ENCODE measurements around the gene SCGB3A1.

SCGB3A1 gene

DNA sequence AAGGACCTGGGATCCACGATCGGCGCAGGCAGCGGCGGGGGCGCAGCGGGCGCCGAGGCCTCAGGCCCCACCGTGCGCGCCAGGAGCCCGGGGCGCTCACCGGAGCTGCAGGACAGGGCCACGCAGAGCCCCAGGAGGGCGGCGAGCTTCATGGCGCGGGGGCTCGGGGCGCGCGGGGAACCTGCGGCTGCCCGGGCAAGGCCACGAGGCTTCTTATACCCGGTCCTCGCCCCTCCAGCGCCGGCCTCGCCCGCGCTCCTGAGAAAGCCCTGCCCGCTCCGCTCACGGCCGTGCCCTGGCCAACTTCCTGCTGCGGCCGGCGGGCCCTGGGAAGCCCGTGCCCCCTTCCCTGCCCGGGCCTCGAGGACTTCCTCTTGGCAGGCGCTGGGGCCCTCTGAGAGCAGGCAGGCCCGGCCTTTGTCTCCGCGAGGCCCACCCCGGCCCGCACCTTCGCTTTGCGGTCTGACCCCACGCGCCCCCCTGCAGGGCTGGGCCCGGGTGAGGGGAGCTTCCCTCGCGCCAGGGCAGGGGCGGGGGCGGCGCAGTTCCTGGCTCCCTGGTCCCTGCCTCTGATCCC lies at the start of gene SCGB3A1:
TSS of gene SCGB3A1 (minus strand) at position 189 of the 577 bp plus-strand sequence. CDS start at position 152, 37 bp downstream.
- no peak for DNase-seq

GRCh38 chr5:180640611-180640860 lies 49.2 kb upstream of the SCGB3A1 start:
- no peak for DNase-seq

- no peak for DNase-seq
Observed at GRCh38 chr5:180639741-180640610, 48.7 kb upstream of the SCGB3A1 start.

DNA sequence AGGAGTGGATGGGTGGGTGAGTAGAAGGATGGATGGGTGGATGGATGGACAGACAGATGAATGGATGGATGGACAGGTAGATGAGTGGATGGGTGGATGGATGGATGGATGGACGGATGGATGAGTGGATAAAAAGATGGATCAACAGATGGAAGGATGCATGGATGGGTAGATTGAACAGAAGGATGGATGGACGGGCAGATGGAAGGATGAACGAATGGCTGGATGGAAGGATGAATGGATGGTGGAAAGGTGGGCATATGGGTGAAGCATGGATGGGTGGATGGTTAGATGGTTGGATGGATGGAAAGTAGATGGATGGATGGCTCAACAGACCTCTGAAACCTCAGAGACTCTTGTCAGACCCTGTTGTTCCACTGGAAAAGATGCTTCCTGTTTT lies 48.0 kb upstream of the SCGB3A1 start:
- no peak for DNase-seq

DNA sequence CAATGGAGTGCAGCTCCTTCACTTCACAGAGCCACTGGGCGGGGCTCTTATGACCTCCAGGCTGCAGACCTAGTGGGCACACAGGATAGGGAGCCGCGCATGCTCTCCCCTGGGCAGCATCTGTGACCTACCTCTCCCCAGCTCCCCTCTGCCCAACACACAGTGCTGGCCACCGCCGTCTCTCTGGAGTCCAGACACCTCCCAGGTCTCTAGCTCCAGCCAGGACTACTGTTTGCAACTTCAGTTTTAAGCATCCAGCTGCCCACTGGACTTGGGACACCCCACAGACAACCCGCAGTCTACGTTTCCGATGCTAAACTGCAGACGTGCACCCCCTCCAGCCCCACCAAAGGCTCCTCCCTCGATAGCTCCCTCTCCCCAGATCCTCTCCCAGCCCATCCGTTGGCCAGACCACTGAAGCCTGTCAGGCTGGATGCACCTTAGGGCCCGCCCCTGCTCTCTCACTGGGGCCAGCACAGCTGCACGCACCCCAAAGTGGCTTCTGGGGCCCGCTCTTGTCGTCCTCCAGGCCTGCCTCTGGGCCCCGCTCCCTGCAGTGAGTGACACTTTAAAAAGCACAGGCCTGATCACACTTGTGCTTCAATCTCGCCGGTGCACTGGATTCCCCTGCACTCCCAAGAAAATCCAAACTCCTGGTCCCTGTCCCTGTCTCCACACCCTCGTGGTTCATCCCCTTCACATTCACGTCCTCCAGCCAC lies 46.8 kb upstream of the SCGB3A1 start:
- DNase-seq: no peak

- DNase-seq: no peak
Observed at GRCh38 chr5:180636403-180637075, 45.2 kb upstream of the SCGB3A1 start.

DNA sequence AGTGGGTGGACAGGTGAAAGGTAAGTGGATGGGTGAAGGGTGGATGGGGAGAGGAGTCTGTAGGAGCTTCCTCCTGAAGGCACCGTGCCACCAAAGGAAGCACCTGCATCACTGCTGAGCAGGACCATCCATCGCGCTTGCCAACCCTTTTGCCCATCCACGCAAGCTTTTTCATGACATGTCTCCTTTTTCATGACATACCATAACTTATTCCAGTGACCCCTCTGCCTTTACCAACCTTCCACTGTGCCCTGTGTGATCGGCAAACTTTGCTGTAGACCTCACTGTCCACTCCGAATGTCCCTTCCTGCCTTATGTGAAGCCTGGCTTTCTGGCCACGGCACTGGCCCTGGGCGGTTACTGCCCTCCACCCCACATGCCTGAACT lies 44.7 kb upstream of the SCGB3A1 start:
- no peak for DNase-seq

DNA sequence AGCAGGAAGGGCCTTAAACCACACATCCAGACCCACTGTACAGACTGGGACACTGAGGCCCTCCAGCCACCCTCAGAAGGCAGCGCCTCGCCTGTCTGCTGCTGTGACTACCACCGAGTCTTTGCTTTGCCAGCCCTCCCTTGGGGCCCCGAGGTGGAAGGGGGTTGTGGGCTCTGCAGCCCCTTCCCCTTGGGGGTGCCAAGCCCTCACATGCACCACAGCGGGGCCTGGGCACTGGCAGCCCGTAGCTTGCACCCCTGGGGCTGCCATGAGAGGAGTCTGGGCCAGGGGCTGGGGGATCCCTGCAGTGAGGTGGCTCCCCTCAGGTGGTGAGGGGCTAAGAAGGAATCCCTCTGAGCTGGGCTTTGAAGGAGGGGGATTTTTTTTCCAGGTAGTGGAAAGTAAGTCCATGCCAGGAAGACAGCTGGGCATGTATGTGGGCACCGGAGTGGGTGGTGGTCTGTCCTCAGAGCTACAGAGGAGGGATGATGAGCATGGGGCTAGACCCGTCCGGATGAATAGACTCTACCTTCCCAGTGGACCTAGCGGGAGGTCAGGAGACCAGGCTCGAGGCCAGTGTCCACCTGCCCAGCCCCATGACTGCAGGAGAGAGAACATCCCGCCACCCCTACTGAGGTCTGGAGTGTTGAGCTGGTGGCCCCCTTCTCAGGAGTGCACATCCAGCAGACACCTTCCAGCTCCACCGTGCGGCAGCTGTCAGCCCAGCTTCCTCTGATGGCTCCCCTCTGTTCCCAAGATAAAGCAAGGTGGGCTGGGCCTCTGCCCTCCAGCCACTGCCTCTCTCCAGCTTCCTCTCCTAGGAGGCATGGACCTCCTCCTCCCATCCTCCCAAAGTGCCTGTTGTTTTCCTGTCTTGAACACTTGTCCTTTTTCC lies 42.2 kb upstream of the SCGB3A1 start:
- DNase-seq: no peak

DNA sequence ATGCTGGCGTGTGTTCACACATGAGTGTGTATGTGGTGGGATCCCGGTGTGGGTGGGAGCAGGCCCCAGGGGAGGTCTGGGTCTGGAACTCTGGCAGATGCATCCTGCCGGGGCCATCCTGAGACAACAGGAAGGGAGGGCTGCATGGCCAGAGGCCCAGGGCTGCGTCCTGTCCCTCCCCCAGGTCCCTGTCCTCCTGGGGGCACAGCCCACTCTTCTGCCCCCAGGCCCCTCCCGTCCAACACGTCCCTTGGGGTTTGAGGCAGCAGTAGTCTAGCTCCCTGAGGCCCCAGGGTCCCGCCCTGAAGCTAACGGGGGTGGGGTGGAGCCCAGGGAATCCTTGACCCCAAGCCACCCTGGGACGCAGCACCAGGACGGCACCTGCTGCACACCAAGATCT lies 41.5 kb upstream of the SCGB3A1 start:
- DNase-seq: no peak

DNA sequence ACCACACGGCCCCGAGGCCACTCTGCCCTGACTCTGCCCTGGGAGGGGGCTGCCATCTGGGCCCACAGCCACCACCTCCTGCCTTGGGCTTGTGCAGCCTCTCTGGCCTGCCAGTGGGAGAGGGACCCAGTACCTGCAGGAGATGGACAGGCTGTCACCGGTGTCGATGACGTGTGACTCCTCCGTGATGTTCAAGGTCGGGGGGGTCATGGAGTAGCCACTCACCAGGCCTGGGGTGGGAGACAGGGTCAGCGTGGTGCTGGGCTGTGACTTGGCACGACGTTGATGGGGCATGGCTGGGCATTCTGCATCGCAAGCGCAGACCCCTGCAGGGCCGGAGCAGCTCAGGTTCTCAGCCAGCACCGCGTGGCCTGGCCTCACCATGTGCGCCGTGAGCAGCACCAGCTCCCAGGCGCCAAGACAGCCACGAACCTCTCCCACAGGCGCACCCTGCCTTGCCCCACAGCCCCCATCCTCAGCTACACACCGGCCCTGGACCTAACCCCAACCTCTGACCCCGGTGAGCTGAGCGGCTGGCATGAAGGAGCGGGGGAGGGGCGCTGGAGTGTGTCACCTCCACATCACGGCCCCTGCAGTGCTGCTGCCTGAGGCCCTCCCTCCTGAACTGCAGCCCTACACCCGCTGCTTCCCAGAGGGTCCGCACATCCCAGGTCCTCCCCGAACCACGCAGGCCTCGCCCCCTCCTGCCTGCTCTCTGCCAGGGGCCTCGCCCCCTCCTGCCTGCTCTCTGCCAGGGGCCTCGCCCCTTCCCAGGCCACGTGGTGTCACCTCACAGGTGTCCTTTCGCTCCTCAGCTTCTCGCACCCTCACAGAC lies 40.5 kb upstream of the SCGB3A1 start:
- no peak for DNase-seq

DNA sequence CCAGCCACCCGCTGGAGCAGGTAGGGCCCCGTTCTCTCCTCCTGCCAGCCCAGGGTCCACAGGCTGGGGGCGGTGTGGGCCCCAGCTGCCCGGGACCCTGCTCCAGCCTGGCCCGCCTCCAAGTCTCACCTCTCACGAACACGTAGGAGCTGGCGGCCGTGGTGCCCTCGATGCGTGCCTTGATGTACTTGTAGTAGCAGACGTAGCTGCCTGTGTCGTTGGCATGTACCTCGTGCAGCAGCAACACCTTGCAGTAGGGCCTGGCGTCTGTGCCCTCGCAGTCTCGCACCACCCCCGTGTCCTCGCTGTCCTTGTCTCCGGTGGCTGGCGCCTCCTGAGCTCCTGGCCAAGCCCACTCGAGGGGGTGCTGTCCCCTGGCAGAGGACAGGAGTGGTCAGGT lies 39.1 kb upstream of the SCGB3A1 start:
- DNase-seq: no peak

DNA sequence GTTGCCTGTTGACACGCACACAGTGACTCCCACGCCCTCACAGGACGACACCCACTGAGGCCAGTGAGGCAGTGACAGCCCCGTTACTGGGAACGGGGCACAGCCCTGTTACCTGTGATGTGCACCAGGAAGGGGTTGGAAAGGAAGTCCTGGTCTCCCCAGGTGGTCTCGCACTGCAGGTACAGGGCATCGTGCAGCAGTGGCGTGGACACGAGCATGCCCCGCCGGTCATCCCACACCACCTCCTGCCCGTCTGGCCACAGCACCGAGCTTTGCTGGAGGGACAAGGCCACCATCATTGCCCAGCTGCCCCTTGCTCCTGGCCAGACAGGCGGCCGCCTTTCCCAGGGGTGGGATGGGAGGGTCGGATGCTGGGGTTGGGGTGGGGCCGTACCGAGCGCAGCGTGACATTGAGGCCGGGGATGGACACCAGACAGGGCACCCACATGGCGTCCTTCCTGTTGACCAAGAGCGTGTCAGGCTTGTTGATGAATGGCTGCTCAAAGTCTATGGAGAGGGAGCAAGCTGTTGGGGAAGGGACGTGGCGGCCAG lies 38.6 kb upstream of the SCGB3A1 start:
- DNase-seq: no peak

- no peak for DNase-seq
Observed at GRCh38 chr5:180628827-180629750, 37.8 kb upstream of the SCGB3A1 start.

DNA sequence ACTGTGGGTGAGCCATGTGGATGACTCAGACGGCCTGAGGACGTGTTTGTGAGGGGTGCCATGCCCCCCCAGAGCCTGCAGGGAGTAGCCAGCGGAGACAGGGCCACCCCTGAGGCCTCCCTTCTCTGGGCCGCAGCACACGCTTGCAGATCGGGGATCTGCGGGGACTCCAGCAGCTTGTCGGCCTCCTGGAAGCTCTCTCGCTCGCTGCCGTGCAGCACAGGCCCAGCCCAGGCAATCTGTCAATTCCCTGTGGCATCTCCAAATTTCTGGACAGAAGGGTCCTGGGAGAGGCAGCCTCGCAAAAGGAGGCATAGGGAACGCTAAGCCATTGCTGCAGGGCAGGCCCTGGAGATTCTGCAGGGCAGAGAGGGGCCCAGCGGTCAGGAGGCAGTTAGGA lies 36.9 kb upstream of the SCGB3A1 start:
- DNase-seq: no peak

DNA sequence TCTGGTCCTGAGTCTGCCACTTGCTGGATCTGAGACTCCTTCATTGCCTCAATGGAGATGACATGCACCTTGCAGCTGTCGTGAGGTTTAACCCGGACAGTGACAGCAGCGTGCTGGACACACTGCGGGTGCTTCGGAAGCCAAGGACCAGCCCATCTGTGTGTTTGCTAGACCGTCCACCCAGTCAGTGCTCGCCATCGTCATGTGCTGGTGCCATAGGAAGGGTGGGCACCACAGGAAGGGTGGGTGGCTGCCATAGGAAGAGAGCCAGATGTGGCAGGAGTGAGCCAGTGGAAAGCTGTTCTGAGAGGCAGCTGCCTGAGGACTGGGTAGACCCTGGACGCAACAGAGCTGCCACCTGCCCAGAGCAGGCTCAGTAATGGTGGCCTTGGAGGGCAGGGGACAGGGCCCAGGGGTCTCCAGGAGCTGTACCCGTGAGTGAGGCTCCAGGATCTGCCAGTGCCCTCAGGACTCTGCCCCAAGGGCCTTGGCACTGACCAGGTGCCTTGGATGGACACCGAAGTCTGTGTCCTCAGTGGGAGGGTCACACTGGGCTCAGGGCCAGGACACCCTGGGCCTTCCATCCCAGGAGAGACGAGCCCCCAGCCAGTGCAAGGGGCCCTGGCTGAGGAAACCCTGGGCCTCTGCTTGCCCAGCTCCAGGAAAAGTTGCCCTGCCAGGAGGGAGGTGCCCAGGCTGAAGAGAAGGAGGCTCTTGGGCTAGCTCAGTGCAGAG lies 36.3 kb upstream of the SCGB3A1 start:
- no peak for DNase-seq

- no peak for DNase-seq
Observed at GRCh38 chr5:180626661-180627385, 35.5 kb upstream of the SCGB3A1 start.

DNA sequence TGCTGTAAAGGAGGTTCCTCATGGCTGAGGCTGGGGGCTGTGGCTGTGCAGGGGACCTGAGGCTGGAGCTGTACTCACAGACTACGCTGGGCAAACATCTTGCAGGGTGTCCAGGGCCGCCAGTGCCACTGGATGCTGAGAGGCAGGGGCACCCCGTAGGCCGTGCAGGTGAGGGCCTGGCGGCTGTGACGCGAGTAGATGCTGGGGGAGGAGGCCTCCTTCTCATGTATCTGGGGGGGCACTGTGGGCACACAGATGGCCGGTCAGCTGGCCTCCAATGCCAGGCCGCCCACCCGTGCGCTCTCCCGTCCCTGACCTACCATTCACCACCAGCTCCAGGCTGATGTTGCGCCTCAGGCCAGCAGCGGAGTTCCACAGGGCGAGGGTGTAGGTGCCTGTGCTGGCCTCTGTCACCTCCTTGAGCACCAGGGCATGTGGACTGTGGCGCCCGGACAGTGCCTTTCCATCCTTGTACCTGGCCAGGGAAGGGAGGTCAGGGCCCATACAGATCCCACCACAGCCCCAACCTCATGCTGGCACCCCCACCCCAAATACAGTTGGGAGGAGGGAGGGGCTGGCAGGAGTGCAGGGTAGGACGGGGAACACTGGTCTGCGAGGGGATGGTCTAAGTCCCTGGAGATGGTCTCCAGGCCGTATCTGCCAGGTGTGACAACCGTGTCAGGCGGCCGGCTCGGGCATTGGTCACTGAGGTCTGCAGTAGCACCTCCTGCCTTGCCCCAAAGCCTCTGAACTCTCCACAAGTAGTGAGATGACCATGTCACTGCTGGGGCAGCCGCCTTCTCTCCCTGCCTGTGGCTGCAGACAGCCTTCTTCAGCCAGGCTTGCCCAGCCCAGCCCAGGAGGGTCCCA lies 34.7 kb upstream of the SCGB3A1 start:
- no peak for DNase-seq
